NCI-H1436 treated with DMSO at 0.1 percent for 48 hours (cell line): ENCODE results near the gene DVL1.

Experiments used
- DNase-seq: peaks from one replicate; lab custom pipeline; 2025; lab: John Stamatoyannopoulos, UW

The DVL1 gene

DNA sequence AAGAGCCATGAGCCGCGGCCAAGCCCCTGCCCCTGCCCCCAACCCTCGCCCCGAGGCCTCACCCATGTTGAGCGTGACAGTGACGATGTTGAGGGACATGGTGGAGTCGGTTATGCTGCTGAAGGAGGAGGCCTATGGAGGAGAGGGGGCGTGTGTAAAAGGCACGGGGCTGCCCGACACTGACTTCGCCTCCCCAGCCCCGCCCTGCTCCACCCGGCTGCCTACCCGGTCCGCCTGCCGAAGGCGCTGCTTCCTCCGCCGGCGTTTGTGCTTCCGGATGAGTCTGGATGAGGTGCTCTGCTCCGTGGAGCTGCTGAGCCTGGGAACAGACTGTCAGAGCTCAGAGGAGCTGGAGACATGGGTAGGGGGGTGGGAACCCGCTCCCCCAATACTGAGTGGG, 9.0 kb downstream of the DVL1 start:
- no peak for DNase-seq

DNA sequence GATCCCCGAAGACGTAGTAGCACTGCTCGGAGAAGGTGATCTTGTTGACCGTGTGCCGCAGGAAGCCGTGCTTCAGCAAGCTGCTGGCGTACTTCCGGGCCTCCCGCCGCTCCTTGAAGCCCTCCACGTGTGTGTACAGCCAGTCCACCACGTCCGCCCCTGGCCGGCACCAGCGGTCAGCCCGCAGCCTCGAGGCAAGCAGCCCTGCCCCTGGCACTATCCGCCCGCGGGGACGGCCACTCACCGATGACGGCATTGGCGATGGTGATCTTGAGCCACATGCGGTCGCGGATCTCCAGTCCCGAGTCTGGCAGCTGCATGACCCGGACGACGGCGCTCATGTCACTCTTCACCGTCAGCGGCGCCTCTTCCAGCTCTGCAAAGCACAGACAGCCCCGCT, 10.9 kb downstream of the DVL1 start:
- no peak for DNase-seq

DNA sequence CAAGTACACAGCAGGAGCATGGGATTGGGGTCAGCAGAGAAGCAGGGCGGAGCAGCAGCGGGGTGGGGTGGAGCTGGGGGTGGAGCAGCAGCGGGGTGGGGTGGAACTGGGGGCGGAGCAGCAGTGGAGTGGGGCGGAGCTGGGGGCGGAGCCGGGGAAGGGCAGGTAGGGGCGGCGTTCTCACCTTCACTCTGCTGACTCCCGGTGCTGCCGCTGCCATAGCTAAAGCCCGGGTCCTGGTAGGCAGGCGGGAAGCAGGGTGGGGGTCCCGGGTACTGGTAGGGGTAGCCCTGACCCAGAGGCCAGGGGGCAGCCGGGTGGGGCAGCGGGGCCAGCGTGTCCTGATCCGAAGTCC, 11.4 kb downstream of the DVL1 start:
- DNase-seq: no peak

DNA sequence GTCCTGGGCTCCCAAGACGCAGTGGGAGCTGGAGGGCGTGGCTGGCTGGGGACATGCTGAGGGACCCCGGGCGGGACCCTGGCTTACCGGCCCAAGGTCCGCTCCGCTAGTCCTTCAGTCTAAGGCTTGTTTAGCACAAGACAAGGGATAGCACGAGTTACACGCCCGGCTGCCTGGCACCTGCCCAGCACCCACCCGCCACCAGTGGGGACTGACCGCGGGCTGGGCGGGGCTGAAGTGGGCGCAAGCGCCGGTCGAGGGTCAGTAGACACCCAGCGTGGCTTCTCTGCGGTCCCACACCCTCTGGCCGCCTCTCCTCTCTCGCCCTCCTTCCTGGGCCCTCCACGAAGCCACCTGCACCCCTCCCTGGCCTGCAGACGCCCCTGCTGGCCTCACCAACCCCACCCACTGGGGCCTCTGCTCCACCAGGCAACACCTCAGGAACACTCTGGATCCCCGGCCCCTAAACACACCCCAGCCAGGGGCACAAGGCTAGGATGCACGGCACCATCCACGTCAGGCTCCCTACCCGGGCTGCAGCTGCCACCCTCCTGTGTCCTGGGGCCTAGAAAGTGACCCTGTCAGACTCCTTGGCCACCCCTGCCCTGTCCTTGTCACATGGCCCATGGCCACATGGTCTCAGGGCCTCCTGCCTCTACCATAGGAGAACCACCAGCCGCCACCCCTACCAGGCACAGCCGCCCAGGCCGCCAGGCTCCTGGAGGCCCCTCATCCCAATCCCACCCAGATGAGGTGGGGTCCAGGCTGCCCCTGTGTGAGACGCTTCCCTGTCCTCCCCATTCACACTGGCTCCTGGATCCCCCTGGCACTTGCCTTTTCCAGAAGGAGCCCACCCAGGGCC, 12.1 kb downstream of the DVL1 start:
- no peak for DNase-seq

DNA sequence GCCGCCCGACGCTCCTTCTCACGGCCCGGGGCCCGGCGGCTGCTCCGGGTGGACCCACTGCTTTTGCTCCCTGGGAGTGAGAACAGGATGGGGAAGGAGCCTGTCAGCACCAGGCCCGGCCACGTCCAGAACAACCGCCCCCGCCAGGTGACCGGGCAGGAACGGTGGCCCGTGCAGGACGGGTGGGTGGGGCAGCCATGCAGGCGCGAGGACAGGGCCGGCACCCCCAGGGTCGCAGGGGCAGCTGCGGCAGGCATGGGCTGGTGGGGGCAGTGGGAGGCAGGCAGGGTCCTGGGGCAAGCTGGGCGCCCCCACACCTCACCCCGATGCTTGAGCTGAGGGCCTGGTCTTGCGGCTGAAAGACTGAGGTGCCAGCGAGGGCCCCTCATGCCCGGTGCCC, 12.8 kb downstream of the DVL1 start:
- no peak for DNase-seq

DNA sequence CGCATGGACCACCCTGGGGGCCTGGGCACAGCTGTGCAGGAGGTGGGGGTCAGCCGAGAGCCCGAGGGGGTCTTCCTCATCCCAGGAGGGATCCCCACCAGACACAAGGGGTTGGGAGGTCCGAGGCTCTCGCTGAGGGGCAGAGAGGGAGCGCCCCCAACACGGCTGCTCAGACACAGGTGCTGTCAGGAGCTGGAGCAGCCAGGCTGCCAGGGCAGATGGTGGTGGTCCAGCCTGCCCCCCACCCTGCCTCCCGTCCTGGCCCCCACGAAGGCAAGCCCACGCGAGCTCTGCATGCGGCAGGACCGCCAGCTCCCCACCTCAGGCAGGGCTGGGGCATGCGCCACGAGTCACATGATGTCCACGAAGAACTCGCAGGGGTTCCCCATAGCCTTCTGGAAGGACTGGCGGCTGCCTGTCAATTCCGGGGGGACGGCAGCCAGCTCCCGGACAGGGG, 13.4 kb downstream of the DVL1 start:
- no peak for DNase-seq

DNA sequence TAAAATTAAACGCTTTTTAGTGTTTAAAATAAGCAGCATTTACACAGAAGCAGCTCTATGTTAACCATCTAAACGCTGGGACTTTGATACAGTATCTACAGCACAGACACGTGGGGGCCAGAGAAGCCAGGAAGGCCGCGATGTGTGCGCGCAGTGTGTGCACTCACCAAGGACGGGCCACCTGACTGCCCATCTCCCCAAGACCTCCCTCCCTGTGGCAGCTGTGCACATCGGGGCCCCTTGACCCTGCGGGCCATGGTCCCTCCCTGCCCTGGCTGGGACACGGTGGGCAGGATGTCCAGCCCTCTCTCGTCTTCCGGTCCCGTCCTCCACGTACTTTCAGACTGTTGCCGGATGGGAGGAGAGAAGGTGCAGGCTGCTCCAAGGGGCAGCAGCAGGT, 13.9 kb downstream of the DVL1 start:
- no peak for DNase-seq

DNA sequence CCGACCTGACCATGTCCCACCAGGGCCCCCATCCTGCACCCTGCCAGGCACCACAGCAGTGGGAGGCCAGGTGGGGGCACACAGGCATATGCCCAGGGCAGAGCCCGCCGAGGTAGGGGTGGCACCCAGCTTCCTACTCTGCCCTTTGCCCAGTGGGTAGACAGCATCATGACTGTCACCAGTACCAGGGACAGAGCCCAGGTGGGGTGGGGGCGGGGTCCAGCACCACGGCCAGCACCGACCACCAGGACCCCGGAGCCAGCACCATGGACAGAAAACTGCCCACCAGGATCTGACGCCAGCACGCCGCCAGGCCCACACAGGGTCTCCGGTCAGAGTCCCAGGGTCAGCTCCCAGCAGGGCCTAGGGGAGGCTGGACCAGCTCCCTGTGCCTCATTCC, 14.4 kb downstream of the DVL1 start:
- no peak for DNase-seq

DNA sequence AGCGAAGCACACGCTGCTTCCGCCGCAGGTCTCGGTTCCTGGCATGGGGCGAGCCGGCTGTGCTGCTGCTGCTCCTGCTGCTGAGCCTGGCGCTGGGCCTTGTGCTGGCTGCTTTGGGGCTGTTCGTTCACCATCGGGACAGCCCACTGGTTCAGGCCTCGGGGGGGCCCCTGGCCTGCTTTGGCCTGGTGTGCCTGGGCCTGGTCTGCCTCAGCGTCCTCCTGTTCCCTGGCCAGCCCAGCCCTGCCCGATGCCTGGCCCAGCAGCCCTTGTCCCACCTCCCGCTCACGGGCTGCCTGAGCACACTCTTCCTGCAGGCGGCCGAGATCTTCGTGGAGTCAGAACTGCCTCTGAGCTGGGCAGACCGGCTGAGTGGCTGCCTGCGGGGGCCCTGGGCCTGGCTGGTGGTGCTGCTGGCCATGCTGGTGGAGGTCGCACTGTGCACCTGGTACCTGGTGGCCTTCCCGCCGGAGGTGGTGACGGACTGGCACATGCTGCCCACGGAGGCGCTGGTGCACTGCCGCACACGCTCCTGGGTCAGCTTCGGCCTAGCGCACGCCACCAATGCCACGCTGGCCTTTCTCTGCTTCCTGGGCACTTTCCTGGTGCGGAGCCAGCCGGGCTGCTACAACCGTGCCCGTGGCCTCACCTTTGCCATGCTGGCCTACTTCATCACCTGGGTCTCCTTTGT, 15.5 kb downstream of the DVL1 start:
- no peak for DNase-seq

DNA sequence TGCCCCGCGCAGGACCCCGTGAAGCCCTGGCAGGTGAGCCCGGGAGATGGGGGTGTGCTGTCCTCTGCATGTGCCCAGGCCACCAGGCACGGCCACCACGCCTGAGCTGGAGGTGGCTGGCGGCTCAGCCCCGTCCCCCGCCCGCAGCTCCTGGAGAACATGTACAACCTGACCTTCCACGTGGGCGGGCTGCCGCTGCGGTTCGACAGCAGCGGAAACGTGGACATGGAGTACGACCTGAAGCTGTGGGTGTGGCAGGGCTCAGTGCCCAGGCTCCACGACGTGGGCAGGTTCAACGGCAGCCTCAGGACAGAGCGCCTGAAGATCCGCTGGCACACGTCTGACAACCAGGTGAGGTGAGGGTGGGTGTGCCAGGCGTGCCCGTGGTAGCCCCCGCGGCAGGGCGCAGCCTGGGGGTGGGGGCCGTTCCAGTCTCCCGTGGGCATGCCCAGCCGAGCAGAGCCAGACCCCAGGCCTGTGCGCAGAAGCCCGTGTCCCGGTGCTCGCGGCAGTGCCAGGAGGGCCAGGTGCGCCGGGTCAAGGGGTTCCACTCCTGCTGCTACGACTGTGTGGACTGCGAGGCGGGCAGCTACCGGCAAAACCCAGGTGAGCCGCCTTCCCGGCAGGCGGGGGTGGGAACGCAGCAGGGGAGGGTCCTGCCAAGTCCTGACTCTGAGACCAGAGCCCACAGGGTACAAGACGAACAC, 16.3 kb downstream of the DVL1 start:
- DNase-seq: no peak

DNA sequence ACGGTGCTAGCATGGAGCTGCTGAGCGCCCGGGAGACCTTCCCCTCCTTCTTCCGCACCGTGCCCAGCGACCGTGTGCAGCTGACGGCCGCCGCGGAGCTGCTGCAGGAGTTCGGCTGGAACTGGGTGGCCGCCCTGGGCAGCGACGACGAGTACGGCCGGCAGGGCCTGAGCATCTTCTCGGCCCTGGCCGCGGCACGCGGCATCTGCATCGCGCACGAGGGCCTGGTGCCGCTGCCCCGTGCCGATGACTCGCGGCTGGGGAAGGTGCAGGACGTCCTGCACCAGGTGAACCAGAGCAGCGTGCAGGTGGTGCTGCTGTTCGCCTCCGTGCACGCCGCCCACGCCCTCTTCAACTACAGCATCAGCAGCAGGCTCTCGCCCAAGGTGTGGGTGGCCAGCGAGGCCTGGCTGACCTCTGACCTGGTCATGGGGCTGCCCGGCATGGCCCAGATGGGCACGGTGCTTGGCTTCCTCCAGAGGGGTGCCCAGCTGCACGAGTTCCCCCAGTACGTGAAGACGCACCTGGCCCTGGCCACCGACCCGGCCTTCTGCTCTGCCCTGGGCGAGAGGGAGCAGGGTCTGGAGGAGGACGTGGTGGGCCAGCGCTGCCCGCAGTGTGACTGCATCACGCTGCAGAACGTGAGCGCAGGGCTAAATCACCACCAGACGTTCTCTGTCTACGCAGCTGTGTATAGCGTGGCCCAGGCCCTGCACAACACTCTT, 17.0 kb downstream of the DVL1 start:
- DNase-seq: no peak

DNA sequence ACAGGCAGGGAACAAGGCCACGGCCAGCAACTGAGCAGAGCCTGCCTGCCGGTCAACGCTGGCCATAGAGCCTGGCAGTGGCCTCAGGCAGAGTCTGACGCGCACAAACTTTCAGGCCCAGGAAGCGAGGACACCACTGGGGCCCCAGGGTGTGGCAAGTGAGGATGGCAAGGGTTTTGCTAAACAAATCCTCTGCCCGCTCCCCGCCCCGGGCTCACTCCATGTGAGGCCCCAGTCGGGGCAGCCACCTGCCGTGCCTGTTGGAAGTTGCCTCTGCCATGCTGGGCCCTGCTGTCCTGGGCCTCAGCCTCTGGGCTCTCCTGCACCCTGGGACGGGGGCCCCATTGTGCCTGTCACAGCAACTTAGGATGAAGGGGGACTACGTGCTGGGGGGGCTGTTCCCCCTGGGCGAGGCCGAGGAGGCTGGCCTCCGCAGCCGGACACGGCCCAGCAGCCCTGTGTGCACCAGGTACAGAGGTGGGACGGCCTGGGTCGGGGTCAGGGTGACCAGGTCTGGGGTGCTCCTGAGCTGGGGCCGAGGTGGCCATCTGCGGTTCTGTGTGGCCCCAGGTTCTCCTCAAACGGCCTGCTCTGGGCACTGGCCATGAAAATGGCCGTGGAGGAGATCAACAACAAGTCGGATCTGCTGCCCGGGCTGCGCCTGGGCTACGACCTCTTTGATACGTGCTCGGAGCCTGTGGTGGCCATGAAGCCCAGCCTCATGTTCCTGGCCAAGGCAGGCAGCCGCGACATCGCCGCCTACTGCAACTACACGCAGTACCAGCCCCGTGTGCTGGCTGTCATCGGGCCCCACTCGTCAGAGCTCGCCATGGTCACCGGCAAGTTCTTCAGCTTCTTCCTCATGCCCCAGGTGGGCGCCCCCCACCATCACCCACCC, 17.9 kb downstream of the DVL1 start, which contains the start of gene TAS1R3:
TAS1R3 (plus strand) TSS at position 213 of the 898 bp plus-strand sequence; CDS start at position 279, 66 bp downstream.
- DNase-seq: no peak

DNA sequence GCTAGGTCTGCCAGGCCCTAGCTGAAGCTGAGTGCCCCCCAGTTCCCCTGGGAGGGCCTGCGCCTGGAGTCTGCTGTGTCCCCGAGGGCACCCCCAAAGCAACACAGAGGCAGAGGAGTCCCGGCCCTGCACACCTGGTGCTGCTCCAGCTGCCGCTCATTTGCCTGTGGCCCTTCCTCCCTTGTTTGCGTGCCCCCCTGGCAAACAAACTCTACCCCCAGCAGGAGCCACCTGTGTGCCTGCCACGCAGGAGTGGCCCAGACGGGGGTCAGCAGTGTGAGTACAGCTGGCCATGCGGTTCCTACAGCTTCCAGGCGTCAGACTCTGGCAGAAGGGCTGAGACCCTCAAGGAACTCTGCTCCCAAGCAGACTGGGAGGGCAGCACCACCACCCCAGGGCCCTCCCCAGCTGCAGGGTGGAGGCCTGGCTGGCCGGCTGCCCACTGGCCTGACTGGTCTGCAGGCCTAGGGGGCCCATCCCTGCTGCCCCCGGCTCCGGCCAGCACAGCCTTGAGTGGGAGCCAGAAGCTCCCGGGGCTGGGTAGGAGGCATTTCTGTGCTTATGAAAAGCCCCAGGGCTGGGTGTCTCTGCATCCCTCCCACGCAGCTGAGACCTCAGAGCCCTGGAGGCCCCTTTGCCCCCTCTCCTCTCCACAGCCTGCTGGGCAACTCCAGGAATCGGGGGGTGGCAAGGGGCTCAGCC, 18.7 kb downstream of the DVL1 start:
- DNase-seq: no peak

DNA sequence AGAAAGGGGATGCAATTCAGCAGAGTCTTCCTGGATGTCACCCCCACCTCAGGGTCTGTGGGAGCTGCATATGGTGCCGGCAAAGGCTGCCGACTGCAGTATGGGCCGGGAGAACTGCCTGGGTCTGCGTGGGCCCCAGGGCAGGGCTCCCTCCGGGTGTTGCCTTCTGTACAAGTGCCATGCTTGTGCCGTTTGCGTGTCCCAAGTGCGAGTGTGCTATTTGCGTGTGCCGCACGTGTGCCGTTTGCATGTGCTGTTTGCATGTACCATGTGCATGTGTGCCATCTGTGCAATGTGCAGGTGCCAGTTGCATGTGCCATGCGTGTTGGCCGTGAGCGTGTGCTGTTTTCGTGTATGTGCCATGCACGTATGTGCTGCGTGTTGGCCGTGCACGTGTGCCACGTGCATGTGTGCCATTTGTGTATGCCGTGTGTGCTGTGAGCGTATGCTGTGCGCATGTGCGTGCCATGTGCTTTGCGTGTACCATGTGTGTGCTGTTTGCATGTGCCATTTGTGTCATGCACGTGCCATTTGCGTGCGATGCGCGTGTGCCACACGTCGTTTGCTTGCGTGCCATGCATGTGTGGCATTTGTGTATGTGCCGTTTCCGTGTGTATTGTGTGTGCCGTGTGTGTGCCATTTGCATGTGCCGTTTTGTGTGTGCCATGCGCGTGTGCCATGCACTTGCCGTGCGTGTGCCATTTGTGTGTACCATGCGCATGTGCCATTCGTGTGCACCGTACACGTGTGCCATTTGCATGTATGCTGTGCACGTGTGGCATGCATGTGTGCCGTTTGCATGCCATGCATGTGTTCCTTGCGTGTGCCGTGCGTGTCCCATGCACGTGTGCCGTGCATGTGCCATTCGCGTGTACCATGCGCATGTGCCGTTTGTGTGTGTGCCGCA, 19.7 kb downstream of the DVL1 start:
- no peak for DNase-seq

DNA sequence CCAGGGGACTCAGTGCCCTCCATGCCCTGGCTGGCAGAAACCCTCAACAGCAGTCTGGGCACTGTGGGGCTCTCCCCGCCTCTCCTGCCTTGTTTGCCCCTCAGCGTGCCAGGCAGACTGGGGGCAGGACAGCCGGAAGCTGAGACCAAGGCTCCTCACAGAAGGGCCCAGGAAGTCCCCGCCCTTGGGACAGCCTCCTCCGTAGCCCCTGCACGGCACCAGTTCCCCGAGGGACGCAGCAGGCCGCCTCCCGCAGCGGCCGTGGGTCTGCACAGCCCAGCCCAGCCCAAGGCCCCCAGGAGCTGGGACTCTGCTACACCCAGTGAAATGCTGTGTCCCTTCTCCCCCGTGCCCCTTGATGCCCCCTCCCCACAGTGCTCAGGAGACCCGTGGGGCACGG, 21.0 kb downstream of the DVL1 start:
- no peak for DNase-seq

DNA sequence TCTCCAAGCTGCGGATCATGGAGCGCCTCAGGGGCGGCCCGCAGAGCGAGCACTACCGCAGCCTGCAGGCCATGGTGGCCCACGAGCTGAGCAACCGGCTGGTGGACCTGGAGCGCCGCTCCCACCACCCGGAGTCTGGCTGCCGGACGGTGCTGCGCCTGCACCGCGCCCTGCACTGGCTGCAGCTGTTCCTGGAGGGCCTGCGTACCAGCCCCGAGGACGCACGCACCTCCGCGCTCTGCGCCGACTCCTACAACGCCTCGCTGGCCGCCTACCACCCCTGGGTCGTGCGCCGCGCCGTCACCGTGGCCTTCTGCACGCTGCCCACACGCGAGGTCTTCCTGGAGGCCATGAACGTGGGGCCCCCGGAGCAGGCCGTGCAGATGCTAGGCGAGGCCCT, 21.9 kb downstream of the DVL1 start:
- DNase-seq: no peak

DNA sequence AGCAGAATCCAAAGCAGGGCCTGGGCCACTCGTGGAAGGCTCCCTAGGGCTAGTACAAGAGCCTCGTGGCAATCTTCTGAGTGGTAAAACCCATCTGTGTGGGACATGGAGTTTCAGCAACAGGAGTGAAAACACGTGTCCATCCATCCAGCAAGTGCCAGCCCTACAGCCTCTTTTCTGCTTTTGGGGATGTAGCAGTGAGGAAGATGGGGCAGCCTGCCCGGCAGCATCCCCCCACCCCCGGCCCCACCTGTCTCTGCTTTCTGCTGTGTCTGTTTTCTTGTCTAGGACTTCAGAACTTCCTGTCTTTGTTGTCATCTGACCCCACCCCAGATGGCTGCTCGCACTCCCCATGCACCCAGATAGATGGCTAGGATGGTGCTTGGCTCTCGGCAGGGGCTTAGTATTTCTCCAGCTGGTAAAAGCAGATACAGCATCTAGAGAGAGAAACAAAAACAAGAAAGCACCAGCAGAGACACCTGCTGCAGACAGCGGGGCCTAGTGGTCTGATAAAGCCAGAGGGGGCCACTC, 23.1 kb downstream of the DVL1 start:
- no peak for DNase-seq

DNA sequence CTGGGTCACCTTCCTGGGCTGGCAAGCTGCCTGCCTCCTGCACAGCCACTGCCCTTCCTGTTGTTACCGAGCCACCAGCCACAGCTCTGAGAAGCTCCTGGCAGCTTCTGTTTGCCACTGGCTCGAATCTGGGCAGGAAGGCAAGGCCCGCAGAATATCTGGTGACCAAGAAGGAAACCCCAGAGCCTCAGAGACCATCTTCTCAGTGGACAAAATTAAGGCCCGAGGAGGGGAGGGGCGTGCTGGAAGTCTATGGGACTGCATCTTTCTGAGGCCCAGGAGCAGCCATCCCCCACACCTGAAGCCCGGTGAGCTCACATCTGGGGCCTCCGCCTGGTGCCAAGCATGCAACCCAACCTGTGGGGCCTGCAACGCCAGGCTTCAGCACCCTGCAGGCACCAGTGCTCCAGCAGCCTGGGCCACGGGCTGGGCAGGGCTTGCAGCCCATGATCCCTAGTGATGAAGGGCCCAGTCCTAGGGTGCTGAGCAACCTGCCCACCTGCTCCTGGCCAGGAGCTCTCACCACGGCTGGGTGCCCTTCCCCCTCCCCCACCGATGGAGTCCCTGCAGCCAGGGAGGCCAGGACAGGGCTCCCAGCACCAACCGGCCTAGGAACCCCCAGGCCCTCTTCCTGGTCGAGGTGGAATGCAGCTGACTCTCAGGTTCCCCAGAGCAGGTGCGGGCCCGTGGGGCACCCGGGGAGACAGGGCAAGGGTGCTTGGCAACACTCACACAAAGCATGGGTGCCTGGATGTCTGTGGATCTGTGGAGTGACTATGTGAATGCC, 23.7 kb downstream of the DVL1 start:
- no peak for DNase-seq
